T-helper 9 cell (primary cell): ENCODE measurements around the gene NUDT1.

Source experiments
- DNase-seq: peaks from one replicate; pipeline ENCODE4 v3.0.0-alpha.2; 2020

Gene NUDT1

DNA sequence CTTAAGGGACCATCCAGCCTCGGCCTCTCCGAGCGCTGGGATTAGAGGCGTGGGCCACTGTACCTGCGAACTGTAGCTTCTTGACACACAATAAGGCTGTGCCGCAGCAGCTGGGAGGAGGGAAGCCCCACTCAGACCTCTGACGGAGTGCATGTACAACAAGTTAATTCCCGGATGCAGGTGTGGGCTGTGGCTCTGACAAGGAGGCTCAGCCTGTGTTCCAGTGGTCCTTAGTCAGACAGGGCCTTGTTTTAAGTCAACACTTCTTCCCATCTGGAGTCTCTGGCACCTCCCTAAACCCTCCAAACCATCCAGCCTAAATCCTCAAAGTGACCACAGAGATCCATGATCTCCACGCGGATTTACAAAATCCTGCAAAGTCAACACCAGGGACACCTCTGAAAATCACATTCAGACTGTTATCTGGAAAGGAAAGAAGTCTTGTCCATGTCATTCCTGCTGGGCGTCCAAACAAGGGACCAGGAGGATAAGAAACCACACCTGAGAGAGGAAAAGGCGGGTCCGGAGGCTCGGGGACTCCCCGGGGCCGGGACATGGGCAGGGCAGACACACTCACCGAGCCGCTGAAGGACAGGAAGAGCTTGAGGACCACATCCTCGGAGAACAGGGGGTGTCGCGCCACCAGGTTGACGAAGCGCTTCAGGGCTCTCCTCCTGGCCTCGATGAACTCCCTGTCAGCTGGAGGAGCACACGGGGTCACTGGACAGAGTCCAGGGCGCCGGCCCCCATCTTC, 29.4 kb downstream of the NUDT1 start:
- no peak for DNase-seq

DNA sequence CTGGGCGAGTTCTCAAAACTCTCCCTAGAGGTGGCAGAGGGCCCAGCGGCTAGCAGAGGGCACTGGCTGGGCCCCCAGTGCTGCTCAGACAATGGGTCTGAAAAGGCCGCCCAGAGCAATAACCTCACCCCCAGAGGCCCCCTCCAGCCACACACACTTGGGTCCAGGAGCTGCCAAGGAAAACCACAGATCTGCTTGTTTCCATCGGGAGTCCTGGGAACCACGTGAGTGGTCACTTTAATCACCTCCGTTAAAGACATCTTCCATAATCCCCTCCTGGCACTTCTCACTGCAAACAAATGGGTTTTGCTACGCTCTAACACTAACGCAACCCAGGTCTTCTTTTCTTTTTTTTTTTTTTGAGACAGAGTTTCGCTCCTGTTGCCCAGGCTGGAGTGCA, 30.0 kb downstream of the NUDT1 start:
- DNase-seq: no peak

DNA sequence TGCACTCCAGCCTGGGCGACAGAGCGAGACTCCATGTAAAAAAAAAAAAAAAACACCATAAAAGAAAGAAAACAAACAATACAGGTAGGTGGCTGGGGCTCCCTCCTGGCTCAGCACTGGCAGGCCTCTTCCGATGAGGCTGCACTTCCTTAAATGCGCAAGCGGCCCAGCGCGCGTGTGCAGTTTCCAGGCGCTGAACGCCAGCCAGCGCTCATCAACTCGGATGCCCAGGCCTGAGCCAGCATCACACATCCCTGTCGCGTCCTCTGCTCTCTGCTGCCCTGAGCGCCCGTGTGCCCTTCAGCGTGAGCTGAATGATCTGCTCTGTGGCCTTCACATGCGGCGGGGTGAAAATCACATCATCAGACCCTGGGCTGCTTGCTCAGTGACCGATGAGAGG, 31.8 kb downstream of the NUDT1 start:
- DNase-seq: no peak

DNA sequence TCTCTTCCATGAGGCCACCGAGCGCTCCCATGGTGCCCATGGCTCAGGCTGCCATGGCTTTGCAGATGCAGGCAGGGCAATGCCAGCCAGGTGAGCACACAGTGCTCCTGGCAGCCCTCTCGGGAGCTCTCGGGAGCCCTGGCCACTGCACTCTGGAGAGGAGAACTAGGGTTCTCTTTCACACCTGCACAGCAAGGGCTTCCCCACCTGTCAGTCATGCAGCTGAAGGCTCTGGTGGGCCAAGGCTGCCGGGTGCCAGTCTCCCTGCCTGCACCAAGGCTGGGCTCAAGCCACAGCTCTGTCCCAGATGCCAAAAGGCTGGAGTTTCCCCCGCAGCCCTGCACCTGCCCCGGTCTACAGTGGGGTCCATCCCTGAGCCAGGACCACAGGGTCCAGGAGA, 32.6 kb downstream of the NUDT1 start:
- no peak for DNase-seq

DNA sequence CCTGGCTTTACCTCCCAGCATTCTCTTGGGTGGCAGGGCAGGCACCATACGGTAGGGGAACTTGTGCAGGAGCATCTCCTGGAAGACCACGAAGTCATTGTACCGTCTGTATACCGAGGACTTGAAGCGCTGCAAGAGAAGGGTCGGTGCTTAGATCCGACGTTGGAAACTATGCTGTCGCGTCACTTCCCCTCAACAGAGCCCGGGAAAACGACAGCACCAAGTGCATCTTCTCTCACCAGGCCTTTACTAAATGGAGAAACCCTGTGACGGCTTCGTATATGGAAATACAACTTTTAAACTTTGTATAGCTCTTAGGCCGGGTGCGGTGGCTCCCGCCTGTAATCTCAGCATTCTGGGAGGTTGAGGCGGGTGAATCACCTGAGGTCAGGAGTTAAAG, 33.1 kb downstream of the NUDT1 start:
- no peak for DNase-seq

DNA sequence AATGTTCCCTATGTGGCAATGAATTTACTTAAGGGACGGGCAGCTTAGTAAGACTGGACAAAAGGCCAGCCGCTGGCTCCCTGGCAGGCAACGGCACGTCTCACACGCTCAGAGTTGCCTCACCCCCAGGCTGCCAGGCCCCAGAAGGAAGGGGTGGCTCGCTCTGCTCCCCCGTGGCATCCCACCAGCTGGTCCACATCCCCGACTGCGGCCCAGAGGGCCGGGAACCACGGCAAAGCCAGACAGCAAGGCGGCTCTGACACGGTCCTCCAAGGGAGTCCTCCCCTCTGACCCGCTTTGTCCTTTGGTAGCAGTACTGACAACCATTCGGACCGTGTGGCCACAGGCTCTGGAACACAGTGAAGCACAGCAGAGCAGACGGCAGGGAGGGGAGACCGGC, 34.1 kb downstream of the NUDT1 start:
- no peak for DNase-seq

DNA sequence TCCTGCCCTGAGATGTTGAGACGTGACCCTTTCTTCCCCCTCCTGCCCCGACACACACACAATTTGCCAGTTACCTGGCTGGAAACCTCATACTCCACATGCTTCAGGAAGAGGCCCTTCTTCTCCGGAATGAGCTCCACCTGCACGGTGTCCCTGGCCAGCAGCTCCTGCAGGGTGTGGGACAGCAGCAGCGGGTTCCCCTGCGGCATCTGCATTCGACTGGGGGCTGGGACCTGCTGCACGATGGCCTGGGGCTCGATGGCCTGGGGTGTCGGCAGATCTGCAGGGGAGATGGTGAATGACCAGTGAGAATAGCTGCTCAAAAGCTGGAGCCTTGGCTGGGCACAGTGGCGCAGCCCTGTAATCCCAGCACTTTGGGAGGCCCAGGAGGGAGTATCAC, 36.0 kb downstream of the NUDT1 start:
- no peak for DNase-seq

DNA sequence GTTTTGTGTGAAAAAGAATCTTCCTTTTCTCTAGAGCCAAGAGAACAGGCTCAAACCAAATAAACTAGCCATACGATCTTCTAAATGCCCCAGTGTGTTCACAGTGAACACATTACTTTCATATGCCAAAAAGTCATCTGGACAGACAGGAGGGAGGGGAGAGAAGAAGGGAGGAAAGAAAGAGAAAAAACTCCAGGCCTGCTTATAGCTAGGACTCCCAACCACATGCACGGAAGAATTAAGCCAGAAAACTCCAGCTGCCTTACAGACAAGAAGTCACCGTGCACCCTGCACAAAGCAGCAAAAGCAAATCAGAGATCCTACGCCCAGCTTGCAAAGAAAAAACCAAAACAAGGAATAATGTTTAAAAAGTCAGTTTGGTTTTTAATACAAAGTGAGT, 37.9 kb downstream of the NUDT1 start:
- no peak for DNase-seq

DNA sequence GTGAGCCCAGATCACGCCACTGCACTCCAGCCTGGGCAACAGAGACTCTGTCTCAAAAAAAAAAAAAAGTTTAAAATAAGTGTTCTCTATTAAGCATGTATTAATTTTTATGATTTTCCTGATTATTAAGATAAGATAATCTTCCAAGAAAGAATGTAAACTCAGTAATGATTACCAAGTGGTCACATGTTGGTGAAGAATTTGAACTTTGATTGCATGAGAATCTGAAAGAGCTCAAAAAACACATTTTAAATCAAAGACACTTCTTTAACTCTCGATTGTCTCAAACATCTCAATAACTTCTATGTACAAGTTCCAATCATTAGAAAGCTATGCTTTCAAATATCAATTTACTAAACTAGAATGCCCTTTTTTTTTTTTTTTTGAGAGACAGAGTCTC, 38.4 kb downstream of the NUDT1 start:
- DNase-seq: no peak

DNA sequence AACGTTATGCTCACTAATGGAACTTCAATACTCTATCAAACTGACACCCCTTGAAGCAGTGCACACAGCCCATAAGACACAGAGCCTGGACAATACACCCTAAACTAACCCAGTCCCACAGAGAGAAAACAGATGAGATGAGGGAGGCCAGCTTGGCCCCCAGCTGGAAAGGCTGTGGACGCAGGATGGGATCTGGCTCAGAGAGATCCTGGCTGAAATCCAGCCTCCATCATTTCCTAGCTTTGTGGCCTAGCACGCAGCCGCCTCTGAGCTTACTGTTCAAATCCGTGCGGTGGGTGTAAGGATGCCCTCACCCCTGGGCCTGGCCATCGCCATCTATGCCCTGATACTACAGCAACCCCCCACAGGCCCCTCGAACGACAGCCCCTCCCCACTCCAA, 39.5 kb downstream of the NUDT1 start:
- no peak for DNase-seq

DNA sequence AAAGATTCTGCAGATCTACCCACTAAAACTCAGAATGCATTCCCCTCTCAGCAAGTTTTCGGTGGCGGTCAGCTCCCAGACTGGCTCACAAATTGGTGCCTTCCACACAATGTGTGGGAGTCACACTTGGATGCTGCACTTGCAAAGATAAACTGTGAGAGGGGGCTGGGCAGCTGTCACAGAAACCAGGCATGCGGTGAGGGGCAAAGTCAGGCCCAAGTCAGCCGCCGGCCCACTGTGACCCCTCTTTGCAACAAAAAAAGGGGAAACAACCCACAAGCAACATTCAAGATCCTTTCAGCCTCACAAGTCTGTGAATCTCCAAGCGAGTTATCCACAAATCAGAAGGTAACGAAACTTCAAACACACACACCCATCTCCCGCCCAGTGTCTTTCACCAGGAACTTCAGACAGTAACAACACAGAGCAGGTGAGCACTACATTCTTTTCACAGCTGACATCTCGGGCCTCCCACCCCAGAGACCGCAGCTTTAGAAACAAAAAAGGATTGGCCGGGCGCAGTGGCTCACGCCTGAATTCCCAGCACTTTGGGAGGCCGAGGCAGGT, 40.2 kb downstream of the NUDT1 start:
- no peak for DNase-seq

DNA sequence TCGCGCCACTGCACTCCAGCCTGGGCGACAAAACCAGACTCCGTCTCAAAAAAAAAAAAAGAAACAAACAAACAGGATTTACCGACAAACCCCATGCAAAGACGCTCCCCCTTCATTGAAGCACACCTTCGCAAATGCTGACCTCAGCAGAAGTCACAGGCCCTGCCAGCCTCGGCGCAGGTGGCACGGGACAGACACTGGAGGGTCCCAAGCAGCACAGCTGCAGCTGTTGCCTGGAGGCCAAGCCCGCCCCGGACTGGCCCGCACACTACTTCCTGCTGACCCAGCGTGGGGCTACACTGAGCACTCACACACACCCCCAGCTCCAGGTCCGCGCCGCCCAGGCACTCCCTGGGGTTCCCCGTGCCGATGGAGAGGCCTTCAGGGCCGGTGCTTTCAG, 41.0 kb downstream of the NUDT1 start:
- no peak for DNase-seq

DNA sequence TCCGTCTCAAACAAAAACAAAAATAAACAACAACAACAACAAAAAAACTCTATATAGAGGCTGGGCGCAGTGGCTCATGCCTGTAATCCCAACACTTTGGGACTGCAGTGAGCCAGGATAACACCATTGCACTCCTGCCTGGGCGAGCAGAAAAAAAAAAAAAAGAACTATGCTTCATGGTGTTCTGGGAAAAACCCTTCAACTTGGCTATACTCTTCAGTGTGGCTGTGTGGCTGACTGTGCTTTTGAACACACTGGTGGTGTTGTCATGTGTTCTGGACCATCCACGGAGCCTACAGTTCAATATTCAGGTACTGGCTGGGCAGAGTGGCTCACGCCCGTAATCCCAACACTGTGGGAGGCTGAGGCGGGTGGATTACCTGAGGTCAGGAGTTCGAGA, 45.7 kb downstream of the NUDT1 start:
- DNase-seq: no peak

DNA sequence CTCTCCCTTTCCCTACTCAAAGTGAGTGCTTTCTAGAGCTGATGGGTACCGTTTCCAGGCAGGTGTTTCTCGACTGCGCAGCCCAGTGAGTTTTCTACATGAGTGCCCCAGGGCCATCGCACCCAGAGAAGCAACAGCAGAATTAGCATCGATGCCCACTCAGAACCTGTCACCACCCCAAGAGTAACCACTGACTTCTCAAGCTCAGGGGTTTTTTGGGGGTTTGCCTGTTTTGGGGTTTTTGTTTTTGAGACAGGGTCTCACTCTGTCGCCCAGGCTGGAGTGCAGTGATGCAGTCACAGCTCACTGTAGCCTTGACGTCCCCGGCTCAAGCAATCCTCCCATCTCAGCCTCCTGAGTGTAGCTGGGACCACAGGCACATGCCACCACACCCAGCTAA, 46.5 kb downstream of the NUDT1 start:
- DNase-seq: no peak

DNA sequence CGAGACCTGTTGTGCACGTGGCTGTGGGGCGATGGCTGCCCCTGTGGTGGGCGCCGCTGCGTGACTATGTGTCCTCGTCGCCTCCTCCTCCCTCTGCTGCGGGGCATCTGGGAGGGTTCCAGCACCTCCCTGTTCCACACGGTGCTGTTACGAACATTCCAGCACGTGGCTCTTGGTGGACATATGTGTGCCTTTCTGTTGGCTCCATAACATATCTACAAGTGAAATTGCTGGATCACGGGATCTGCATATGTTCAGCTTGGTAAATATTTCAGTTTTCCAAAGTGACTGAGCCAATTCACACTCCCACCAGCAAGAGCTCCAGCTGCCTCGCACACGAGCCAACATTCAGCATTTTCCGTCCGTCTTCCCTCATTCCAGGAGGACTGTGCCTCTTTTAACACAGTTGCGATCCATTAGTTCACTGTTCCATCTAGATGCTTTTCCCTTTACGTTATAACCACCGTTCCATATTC, 47.1 kb downstream of the NUDT1 start:
- no peak for DNase-seq

DNA sequence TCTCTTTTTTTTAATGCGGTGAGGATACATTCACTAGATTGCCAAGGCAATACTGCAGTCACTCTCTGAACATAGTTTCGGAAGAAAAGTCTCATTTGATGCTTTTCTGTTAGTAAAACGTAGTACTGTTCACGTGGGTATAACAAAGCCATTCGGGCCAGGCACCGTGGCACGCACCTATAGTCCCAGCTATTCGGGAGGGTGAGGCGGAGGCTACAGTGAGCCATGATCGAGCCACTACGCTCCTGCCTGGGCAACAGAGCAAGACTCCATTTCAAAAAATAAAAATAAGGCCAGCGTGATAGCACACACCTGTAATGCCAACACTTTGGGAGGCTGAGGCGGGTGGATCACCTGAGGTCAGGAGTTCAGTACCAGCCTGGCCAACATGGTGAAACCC, 47.6 kb downstream of the NUDT1 start:
- DNase-seq: no peak

DNA sequence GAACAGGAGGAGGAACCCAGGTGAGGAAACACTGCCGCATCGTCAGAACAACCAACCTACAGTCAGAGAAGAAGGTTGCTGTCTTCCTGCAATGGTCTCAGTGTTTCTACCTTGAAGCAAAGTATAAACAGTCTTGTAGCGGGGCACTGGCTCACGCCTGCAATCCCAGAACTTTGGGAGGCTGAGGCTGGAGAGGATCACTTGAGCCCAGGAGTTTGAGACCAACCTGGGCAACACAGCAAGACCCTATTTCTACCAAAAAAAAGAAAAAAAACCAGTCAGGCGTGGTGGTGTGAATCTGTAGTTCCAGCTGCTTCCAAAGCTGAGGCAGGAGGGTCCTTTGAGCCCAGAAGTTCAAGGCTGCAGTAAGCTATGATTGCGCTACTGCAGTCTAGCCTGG, 48.9 kb downstream of the NUDT1 start:
- no peak for DNase-seq

DNA sequence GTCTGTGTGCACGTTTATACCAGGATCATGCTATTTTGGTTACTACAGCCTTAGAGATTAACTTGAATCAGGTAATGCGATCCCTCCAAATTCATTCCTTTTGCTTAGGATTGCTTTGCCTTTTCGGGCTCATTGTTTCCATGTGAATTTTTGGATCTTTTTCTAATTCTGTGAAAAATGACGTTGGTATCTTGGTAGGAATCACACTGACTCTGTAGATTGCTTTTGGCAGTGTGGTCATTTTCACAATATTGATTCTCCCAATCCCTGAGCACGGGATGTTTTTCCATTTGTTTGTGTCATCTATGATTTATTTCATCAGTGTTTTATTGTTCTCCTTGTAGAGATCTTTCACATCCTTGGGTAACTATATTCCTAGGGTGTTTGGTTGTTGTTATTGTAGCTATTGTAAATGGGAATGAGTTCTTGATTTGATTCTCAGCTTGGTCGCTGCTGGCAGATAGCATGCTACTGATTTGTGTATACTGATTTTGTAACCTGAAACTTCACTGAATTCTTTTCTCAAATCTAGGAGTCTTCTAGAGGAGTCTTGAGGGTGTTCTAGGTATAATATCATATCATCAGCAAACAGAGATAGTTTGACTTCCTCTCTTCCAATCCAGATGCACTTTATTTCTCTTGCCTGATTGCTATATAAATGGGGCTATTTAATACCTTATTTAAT, 54.1 kb downstream of the NUDT1 start:
- no peak for DNase-seq

DNA sequence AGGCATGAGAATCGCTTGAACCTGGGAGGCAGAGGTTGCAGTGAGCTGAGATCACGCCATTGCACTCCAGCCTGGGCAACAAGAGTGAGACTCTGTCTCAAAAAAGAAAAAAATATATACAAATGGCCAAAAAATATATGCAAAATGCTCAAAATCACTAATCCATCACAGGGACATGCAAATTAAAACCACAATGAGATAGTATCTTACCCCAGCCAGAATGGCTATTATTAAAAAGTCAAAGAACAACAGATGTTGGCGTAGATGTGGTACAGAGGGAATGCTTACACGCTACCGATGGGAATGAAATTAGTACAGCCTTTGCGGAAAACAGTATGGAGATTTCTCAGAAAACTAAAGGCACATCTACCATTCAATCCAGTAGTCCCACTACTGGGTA, 54.8 kb downstream of the NUDT1 start:
- DNase-seq: no peak

DNA sequence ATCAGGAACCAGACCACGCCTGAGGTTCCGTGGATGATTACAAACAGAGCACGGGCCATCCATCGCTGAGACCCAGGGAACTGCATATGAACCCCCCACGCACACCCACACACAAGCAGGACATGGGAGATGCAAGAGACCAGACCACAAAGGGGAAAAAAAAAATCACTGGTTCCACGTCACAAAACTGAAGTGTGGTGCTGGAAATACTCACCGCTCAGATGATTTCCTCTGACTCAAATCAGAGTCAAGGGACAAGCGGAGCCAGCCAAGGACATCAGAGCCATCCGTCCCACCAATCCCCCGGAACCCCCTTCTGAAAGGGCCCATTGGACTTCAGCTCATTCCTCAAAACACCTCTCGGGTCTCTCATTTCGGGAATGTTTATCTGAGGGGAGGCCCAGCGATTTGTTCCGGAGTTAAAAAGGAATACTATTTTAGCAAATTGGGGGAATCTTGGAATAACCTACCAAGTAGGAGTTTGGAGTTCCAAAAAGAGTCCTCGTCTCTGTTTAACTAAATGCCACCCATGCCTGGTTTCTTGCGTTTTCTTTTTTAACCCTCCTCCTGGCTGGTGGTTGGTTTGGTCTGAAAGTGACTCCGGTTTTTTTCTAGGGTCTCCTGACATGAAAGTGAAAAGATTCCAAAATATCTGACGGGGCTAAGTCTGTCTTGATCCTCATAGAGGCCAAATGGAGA, 57.3 kb downstream of the NUDT1 start:
- no peak for DNase-seq

DNA sequence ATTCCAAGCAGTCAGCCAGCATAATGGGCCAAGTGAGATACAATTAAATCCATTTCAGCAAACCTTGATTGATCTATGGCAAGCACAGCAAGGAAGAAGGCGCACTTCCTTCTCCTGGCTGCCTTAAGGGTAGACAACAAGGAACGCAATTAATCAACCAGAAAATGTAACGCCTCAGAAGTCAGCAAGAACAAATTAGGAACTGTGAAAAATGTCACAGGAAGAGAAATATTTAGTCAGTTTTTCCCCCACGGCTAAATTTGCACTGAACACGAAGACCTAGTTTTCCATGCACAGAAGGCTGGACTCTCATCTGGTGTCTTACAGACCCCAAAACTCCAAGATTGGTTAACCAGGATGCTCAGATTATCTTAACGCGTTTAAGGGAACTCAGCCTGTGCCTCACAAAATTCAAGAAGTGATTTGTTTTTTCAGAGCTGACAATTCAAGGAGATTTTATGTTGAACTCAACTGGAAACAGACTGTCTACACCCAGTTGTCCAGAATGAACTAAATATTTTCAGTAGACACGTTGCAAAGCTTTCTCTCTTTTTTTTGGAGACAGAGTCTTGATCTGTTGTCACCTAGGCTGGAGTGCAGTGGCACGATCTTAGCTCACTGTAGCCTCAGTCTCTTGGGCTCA, 58.0 kb downstream of the NUDT1 start:
- DNase-seq: no peak
